Astrocyte (in vitro differentiated cells and primary cell): Measurements from ENCODE around the gene PTPRD. TPM values are rescaled to one million over a fixed set of nuclear protein-coding genes. Genes with fewer than 3 reads are reported as not detected.

ENCODE experiments used
- DNase-seq: peaks from one replicate; pipeline ENCODE4 v3.0.0-alpha.2; 2010; ENCODE audit warnings: low read depth
- FAIRE-seq: peaks from 2 replicates; lab custom pipeline; 2011; peaks lifted over from hg19 to GRCh38; lab: Jason Lieb, UNC
- H2AFZ ChIP-seq: 2 replicates; pipeline ENCODE4 v1.6.0; 2012; ENCODE audit warnings: low read depth, low read length, inconsistent platforms
- H3K27ac ChIP-seq: 2 replicates; pipeline ENCODE4 v1.5.1; 2011; ENCODE audit warnings: low read depth, low read length, inconsistent platforms
- H3K27me3 ChIP-seq: 2 replicates; pipeline ENCODE4 v1.6.0; 2011; ENCODE audit warnings: low read length, inconsistent platforms; ENCODE audit not compliant: insufficient read depth
- H3K36me3 ChIP-seq: 2 replicates; pipeline ENCODE4 v1.5.1; 2011; ENCODE audit warnings: low read length, inconsistent platforms; ENCODE audit not compliant: insufficient read depth
- H3K4me1 ChIP-seq: 2 replicates; pipeline ENCODE4 v1.5.1; 2011; ENCODE audit warnings: low read length, inconsistent platforms; ENCODE audit not compliant: insufficient read depth
- H3K4me2 ChIP-seq: 2 replicates; pipeline ENCODE4 v1.6.0; 2012; ENCODE audit warnings: low read length, inconsistent platforms
- H3K4me3 ChIP-seq: 2 replicates; pipeline ENCODE4 v1.5.1; 2011; ENCODE audit warnings: low read depth, mild to moderate bottlenecking, low read length, inconsistent platforms; ENCODE audit not compliant: insufficient read depth
- H3K79me2 ChIP-seq: 2 replicates; pipeline ENCODE4 v1.6.0; 2012; ENCODE audit warnings: mild to moderate bottlenecking, low read length, inconsistent platforms; ENCODE audit not compliant: insufficient read depth
- H3K9ac ChIP-seq: 2 replicates; pipeline ENCODE4 v1.6.0; 2012; ENCODE audit warnings: mild to moderate bottlenecking, low read length, inconsistent platforms
- H3K9me3 ChIP-seq: 2 replicates; pipeline ENCODE4 v1.5.1; 2012; ENCODE audit warnings: low read depth, mild to moderate bottlenecking, low read length, inconsistent platforms; ENCODE audit not compliant: insufficient read depth
- H4K20me1 ChIP-seq: 2 replicates; pipeline ENCODE4 v1.6.0; 2012; ENCODE audit warnings: low read length, inconsistent platforms; ENCODE audit not compliant: insufficient read depth
- H3K27ac Mint-ChIP-seq: one replicate; pipeline ENCODE4 v1.8.0; 2021; ENCODE audit warnings: mild to moderate bottlenecking, mixed read lengths; ENCODE audit not compliant: unreplicated experiment
- H3K27me3 Mint-ChIP-seq: one replicate; pipeline ENCODE4 v1.8.0; 2021; ENCODE audit warnings: low read depth, mixed read lengths; ENCODE audit not compliant: unreplicated experiment
- H3K36me3 Mint-ChIP-seq: one replicate; pipeline ENCODE4 v1.8.0; 2021; ENCODE audit warnings: low read depth, mixed read lengths; ENCODE audit not compliant: unreplicated experiment
- H3K4me1 Mint-ChIP-seq: one replicate; pipeline ENCODE4 v1.8.0; 2021; ENCODE audit warnings: low read depth, mixed read lengths; ENCODE audit not compliant: unreplicated experiment
- H3K4me3 Mint-ChIP-seq: one replicate; pipeline ENCODE4 v1.8.0; 2021; ENCODE audit warnings: mild to moderate bottlenecking, moderate library complexity, mixed read lengths; ENCODE audit not compliant: unreplicated experiment
- H3K9me3 Mint-ChIP-seq: one replicate; pipeline ENCODE4 v1.8.0; 2021; ENCODE audit warnings: mild to moderate bottlenecking, mixed read lengths; ENCODE audit not compliant: unreplicated experiment
- EZH2 ChIP-seq: IDR thresholded peaks from 2 replicates; pipeline ENCODE4 v1.6.1; 2012; ENCODE audit warnings: mild to moderate bottlenecking, low read length, inconsistent platforms; ENCODE audit not compliant: insufficient read depth
- total RNA-seq: library from RNA; stranded (reverse); gene quantifications from 2 replicates; pipeline ENCODE4 v1.2.1, GENCODE V29; 2021
- TF ChIP-seq, protein P1 (sequence below): IDR thresholded peaks from 2 replicates; pipeline ENCODE4 v1.5.1; 2011; ENCODE audit warnings: low read depth, mild to moderate bottlenecking, inconsistent platforms, low read length, moderate library complexity; ENCODE audit not compliant: insufficient read depth

The PTPRD gene
- total RNA-seq, 1 donor from 2014 or later: 88.1 TPM

GRCh38 chr9:8850914-8851313, 1761.9 kb downstream of the PTPRD start:
- peaks cover 3% of the 10 kb centered on the region for H3K79me2 ChIP-seq
- H3K4me3 Mint-ChIP-seq: no peak overlapping the region

DNA sequence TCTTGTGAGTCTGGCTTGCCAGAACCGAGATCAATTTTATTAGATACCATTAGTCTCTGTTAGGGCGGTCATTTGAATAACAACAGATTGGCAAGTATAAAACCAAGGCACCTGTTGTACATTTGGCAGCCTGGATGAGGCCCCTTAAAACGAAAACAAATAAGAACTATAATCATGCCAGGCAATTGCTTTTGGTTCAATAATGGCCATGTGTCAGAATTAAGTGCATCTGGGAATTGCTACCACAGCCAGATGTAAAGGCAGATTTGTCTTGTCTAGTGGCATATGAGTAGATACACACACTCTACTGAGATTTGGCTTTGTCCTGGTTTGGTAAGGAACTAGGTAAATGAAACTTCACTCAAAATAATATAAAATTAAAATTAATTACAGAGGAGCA, 1767.0 kb downstream of the PTPRD start:
- no peaks in the 10 kb centered on the region for H3K79me2 ChIP-seq
- peaks cover 2% of the 10 kb centered on the region for H3K36me3 Mint-ChIP-seq
- H3K27me3 Mint-ChIP-seq: no peaks in the 10 kb centered on the region

More at GRCh38 chr9:8850914-8851313, 1761.9 kb downstream of the PTPRD start:
- H2AFZ ChIP-seq: no peak overlapping the region
- H3K9me3 Mint-ChIP-seq: peaks cover 2% of the 10 kb centered on the region
- no peaks in the 10 kb centered on the region for H3K36me3 ChIP-seq
- peaks cover 3% of the 10 kb centered on the region for H3K27me3 ChIP-seq
- no peaks in the 10 kb centered on the region for H3K9me3 ChIP-seq
- no peaks in the 10 kb centered on the region for H3K27me3 Mint-ChIP-seq
- DNase-seq (no peak), FAIRE-seq (no peak)
- H3K4me2 ChIP-seq: no peak overlapping the region
- no peak overlapping the region for H3K9ac ChIP-seq
- H3K4me1 Mint-ChIP-seq: peaks cover 18% of the 10 kb centered on the region
- H3K27ac Mint-ChIP-seq: no peak overlapping the region
- H3K27ac ChIP-seq: no peak overlapping the region
- TF ChIP-seq, protein P1, sequence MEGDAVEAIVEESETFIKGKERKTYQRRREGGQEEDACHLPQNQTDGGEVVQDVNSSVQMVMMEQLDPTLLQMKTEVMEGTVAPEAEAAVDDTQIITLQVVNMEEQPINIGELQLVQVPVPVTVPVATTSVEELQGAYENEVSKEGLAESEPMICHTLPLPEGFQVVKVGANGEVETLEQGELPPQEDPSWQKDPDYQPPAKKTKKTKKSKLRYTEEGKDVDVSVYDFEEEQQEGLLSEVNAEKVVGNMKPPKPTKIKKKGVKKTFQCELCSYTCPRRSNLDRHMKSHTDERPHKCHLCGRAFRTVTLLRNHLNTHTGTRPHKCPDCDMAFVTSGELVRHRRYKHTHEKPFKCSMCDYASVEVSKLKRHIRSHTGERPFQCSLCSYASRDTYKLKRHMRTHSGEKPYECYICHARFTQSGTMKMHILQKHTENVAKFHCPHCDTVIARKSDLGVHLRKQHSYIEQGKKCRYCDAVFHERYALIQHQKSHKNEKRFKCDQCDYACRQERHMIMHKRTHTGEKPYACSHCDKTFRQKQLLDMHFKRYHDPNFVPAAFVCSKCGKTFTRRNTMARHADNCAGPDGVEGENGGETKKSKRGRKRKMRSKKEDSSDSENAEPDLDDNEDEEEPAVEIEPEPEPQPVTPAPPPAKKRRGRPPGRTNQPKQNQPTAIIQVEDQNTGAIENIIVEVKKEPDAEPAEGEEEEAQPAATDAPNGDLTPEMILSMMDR: no peak
- no peak for TF ChIP-seq EZH2
- no peak overlapping the region for H3K4me3 ChIP-seq
- H3K36me3 Mint-ChIP-seq: no peaks in the 10 kb centered on the region
- H4K20me1 ChIP-seq: no peaks in the 10 kb centered on the region
- H3K4me1 ChIP-seq: no peaks in the 10 kb centered on the region

GRCh38 chr9:8845376-8845775, 1767.4 kb downstream of the PTPRD start:
- H3K9me3 ChIP-seq: no peaks in the 10 kb centered on the region
- Mint-ChIP-seq H3K4me1 (no peaks in the 10 kb centered on the region), H3K27me3 (no peaks in the 10 kb centered on the region), H3K27ac (no peak overlapping the region), H3K4me3 (no peak overlapping the region), H3K9me3 (peaks cover 2% of the 10 kb centered on the region), H3K36me3 (peaks cover 2% of the 10 kb centered on the region)
- H3K36me3 ChIP-seq: no peaks in the 10 kb centered on the region
- TF ChIP-seq, protein P1: no peak
- TF ChIP-seq EZH2: no peak
- FAIRE-seq (no peak), DNase-seq (no peak)
- H3K4me1 ChIP-seq: no peaks in the 10 kb centered on the region
- H3K27ac ChIP-seq: no peak overlapping the region
- H3K79me2 ChIP-seq: no peaks in the 10 kb centered on the region
- no peak overlapping the region for H3K9ac ChIP-seq
- H3K4me2 ChIP-seq: no peak overlapping the region
- no peaks in the 10 kb centered on the region for H4K20me1 ChIP-seq
- H2AFZ ChIP-seq: no peak overlapping the region
- H3K4me3 ChIP-seq: no peak overlapping the region
- H3K27me3 ChIP-seq: no peaks in the 10 kb centered on the region

More for the DNA sequence above, 1767.0 kb downstream of the PTPRD start:
- Mint-ChIP-seq H3K4me1 (no peaks in the 10 kb centered on the region), H3K9me3 (peaks cover 2% of the 10 kb centered on the region), H3K4me3 (no peak overlapping the region), H3K27ac (no peak overlapping the region)
- H3K36me3 ChIP-seq: no peaks in the 10 kb centered on the region
- no peak overlapping the region for H3K4me2 ChIP-seq
- no peaks in the 10 kb centered on the region for H4K20me1 ChIP-seq
- TF ChIP-seq EZH2: no peak
- TF ChIP-seq, protein P1: no peak
- DNase-seq (no peak), FAIRE-seq (no peak)
- no peak overlapping the region for H3K27ac ChIP-seq
- no peaks in the 10 kb centered on the region for H3K4me1 ChIP-seq
- H3K9me3 ChIP-seq: no peaks in the 10 kb centered on the region
- H3K9ac ChIP-seq: no peak overlapping the region
- H3K27me3 ChIP-seq: no peaks in the 10 kb centered on the region
- no peak overlapping the region for H3K4me3 ChIP-seq
- H2AFZ ChIP-seq: no peak overlapping the region
